ENCODE results near the gene RBMS1. TPM values are rescaled to one million over a fixed set of nuclear protein-coding genes. Genes with fewer than 3 reads are reported as not detected.
"Not testable (repeated sequence)": the region's sequence is repeated elsewhere in the genome, so short reads cannot be mapped to it uniquely, and the experiment has no call there.

The RBMS1 gene
- total and polyA plus RNA-seq, 8 donors, result 91.7 to 133 (median 119) TPM

GRCh38 chr2:160489111-160489510, 4.5 kb downstream of the RBMS1 start:
- intact Hi-C loops (cut with DNase I), result no loop called here

GRCh38 chr2:160488289-160488688, 5.3 kb downstream of the RBMS1 start:
- H3K27me3 ChIP-seq, result peaks cover 0 to 14% of the 10 kb centered on the region in 2 donors
- H3K27ac ChIP-seq, result peak overlapping the region in 1 of 2 donors; percentile 30
- intact Hi-C loops (cut with DNase I); H3K4me3 ChIP-seq; H3K36me3 ChIP-seq; ATAC-seq; H3K9me3 ChIP-seq; DNase-seq: not testable (repeated sequence)
- peaks cover 9 to 49% of the 10 kb centered on the region in 2 donors for H3K4me1 ChIP-seq

More at GRCh38 chr2:160489111-160489510, 4.5 kb downstream of the RBMS1 start:
- Histone ChIP-seq H3K4me1 (peaks cover 9 to 42% of the 10 kb centered on the region in 2 donors), H3K27me3 (peaks cover 0 to 20% of the 10 kb centered on the region in 2 donors), H3K27ac (no peak overlapping the region), H3K4me3 (no peak overlapping the region), H3K9me3 (no peaks in the 10 kb centered on the region), H3K36me3 (no peaks in the 10 kb centered on the region)
- DNase-seq (no peak), ATAC-seq (no peak)
- TF ChIP-seq CTCF (IDR thresholded peaks at IDR 0.05), result no peak

- Histone ChIP-seq H3K27me3 (peaks cover 0 to 3% of the 10 kb centered on the region in 2 donors), H3K27ac (no peak overlapping the region), H3K9me3 (no peaks in the 10 kb centered on the region), H3K4me1 (peaks cover 9 to 62% of the 10 kb centered on the region in 2 donors), H3K36me3 (no peaks in the 10 kb centered on the region), H3K4me3 (no peak overlapping the region)
- no peak for TF ChIP-seq CTCF (IDR thresholded peaks at IDR 0.05)
- intact Hi-C loops (cut with DNase I), result no loop called here
- ATAC-seq (no peak), DNase-seq (no peak)
Measured at GRCh38 chr2:160486341-160486740, 7.3 kb downstream of the RBMS1 start.

- H3K27me3 ChIP-seq, result no peaks in the 10 kb centered on the region
- peaks cover 3 to 55% of the 10 kb centered on the region in 2 donors for H3K4me1 ChIP-seq
- intact Hi-C loops (cut with DNase I), result no loop called here
- no peak for TF ChIP-seq CTCF (IDR thresholded peaks at IDR 0.05)
- no peaks in the 10 kb centered on the region for H3K9me3 ChIP-seq
- H3K27ac ChIP-seq, result peak overlapping the region in 1 of 2 donors; percentile 13
- H3K36me3 ChIP-seq, result no peaks in the 10 kb centered on the region
- ATAC-seq, result no peak
- no peak overlapping the region for H3K4me3 ChIP-seq
- no peak for DNase-seq
Measured at GRCh38 chr2:160484859-160485520, 8.6 kb downstream of the RBMS1 start.

- no peaks in the 10 kb centered on the region for H3K9me3 ChIP-seq
- intact Hi-C loops (cut with DNase I), result no loop called here
- H3K4me3 ChIP-seq, result no peak overlapping the region
- no peak overlapping the region for H3K27ac ChIP-seq
- peaks cover 3 to 48% of the 10 kb centered on the region in 2 donors for H3K4me1 ChIP-seq
- no peak for TF ChIP-seq CTCF (IDR thresholded peaks at IDR 0.05)
- ATAC-seq (peak; percentile 26), DNase-seq (no peak)
- H3K27me3 ChIP-seq, result no peaks in the 10 kb centered on the region
- H3K36me3 ChIP-seq, result no peaks in the 10 kb centered on the region
Measured at GRCh38 chr2:160482673-160483072, 10.9 kb downstream of the RBMS1 start.

GRCh38 chr2:160479269-160479668, 14.3 kb downstream of the RBMS1 start:
- no peak for DNase-seq
- Histone ChIP-seq H3K27me3 (no peaks in the 10 kb centered on the region), H3K27ac (no peak overlapping the region), H3K4me3 (no peak overlapping the region), H3K36me3 (no peaks in the 10 kb centered on the region), H3K9me3 (no peaks in the 10 kb centered on the region), H3K4me1 (peaks cover 0 to 41% of the 10 kb centered on the region in 2 donors)
- no peak for TF ChIP-seq CTCF (IDR thresholded peaks at IDR 0.05)
- intact Hi-C loops (cut with DNase I), result no loop called here
- no peak for ATAC-seq

Data from left lung (tissue), 10 donors.